ENCODE measurements around the gene RTP3.
A peak's percentile ranks its signal among the peaks of the same experiment; 100 is the strongest.
"Not testable (repeated sequence)": the region's sequence is repeated elsewhere in the genome, so short reads cannot be mapped to it uniquely, and the experiment has no call there.

RTP3 gene

GRCh38 chr3:46491089-46492070, 6.4 kb upstream of the RTP3 start:
- DNase-seq: no peak

GRCh38 chr3:46492890-46493547, 4.8 kb upstream of the RTP3 start:
- no peak for DNase-seq

GRCh38 chr3:46494491-46494890, 3.3 kb upstream of the RTP3 start:
- DNase-seq: not testable (repeated sequence)

GRCh38 chr3:46495901-46496456, 1.8 kb upstream of the RTP3 start:
- DNase-seq: no peak

- peak; percentile 62 for DNase-seq
Observed at GRCh38 chr3:46496746-46497555, 825 bp upstream of the RTP3 start.

GRCh38 chr3:46498916-46499519, 1.2 kb downstream of the RTP3 start:
- no peak for DNase-seq

- DNase-seq: no peak
Observed at GRCh38 chr3:46500656-46501635, 3.2 kb downstream of the RTP3 start.

GRCh38 chr3:46501702-46502101, 3.9 kb downstream of the RTP3 start:
- no peak for DNase-seq

- no peak for DNase-seq
Observed at GRCh38 chr3:46503200-46503874, 5.6 kb downstream of the RTP3 start.

- DNase-seq: no peak
Observed at GRCh38 chr3:46504789-46505188, 7.0 kb downstream of the RTP3 start.

GRCh38 chr3:46505953-46506352, 8.2 kb downstream of the RTP3 start:
- no peak for DNase-seq

GRCh38 chr3:46506526-46506925, 8.8 kb downstream of the RTP3 start:
- no peak for DNase-seq

- DNase-seq: no peak
Observed at GRCh38 chr3:46508850-46509591, 11.2 kb downstream of the RTP3 start.

GRCh38 chr3:46509661-46510187, 11.9 kb downstream of the RTP3 start:
- no peak for DNase-seq

- DNase-seq: no peak
Observed at GRCh38 chr3:46512191-46512749, 14.5 kb downstream of the RTP3 start.

- no peak for DNase-seq
Observed at GRCh38 chr3:46516521-46516920, 18.7 kb downstream of the RTP3 start.

- no peak for DNase-seq
Observed at GRCh38 chr3:46517016-46517783, 19.4 kb downstream of the RTP3 start.

- DNase-seq: no peak
Observed at GRCh38 chr3:46517784-46518181, 20.0 kb downstream of the RTP3 start.

All from activated T-cell treated with anti-CD3 and anti-CD28 coated beads, Interleukin-2, amount 50 U/mL, for 1 hour (primary cell).